HepG2 (cell line): ENCODE results near the gene ATP8A2.

Experiments
- AFF4 ChIP-seq: sonication (generic); formaldehyde crosslinking; IDR thresholded peaks from 2 replicates; pipeline ENCODE4 v1.4.0; 2020; ENCODE audit warnings: missing genetic modification reagents
- SP1 ChIP-seq, 2 experiments: fragments of 450-650 bp in 1 of 2; sonication (generic) in 1 of 2; formaldehyde crosslinking in 1 of 2; IDR thresholded peaks; 2 replicates each; pipeline versions ENCODE4 v1.4.0 to v1.6.1; 2016 to 2020; ENCODE audit warnings: missing genetic modification reagents in 1 of 2
- ZZZ3 ChIP-seq: sonication (generic); formaldehyde crosslinking; IDR thresholded peaks from 2 replicates; pipeline ENCODE4 v1.4.0; 2020; ENCODE audit warnings: missing genetic modification reagents, mild to moderate bottlenecking, borderline replicate concordance

- TF ChIP-seq SP1 (IDR thresholded peaks at IDR 0.05): no peak
- no peak for TF ChIP-seq SP1 (CRISPR knock-in tag; IDR thresholded peaks at IDR 0.05)
- TF ChIP-seq ZZZ3 (CRISPR knock-in tag): no peak
- TF ChIP-seq AFF4: no peak
These were observed 490.4 kb downstream of the ATP8A2 start for GRCh38 chr13:25862156-25862555.
